HepG2 (cell line): ENCODE data around the gene DOK7. TPM values are rescaled to one million over a fixed set of nuclear protein-coding genes. Genes with fewer than 3 reads are reported as not detected.

Experiments used
- HNRNPUL1 ChIP-seq: fragments of 200-400 bp; formaldehyde crosslinking; IDR thresholded peaks from 2 replicates; pipeline ENCODE4 v1.6.1; 2017; ENCODE audit warnings: low read depth, mild to moderate bottlenecking, low read length, moderate library complexity
- PHF20 ChIP-seq: sonication (generic); formaldehyde crosslinking; IDR thresholded peaks from 2 replicates; pipeline ENCODE4 v1.5.0; 2020; ENCODE audit warnings: mild to moderate bottlenecking, missing genetic modification reagents
- PHF21A ChIP-seq: sonication (generic); formaldehyde crosslinking; IDR thresholded peaks from 2 replicates; pipeline ENCODE4 v1.5.0; 2020; ENCODE audit warnings: mild to moderate bottlenecking, missing genetic modification reagents
- REL ChIP-seq: sonication (generic); formaldehyde crosslinking; conservative IDR thresholded peaks from 2 replicates; pipeline ENCODE4 v1.8.0; 2022; ENCODE audit warnings: mild to moderate bottlenecking, missing genetic modification reagents, moderate library complexity
- TBX3 ChIP-seq: fragments of 450-650 bp; IDR thresholded peaks from 2 replicates; pipeline ENCODE4 v1.6.1; 2017; ENCODE audit warnings: antibody characterized with exemption, mild to moderate bottlenecking, inconsistent platforms, borderline replicate concordance
- THAP7 ChIP-seq: sonication (generic); formaldehyde crosslinking; IDR thresholded peaks from 2 replicates; pipeline ENCODE4 v1.8.1; 2023; ENCODE audit warnings: mild to moderate bottlenecking, missing genetic modification reagents
- ZHX1 ChIP-seq: sonication (generic); formaldehyde crosslinking; IDR thresholded peaks from 2 replicates; pipeline ENCODE4 v1.8.1; 2022; ENCODE audit warnings: low read depth, mild to moderate bottlenecking, missing genetic modification reagents
- ZMYM3 ChIP-seq: sonication (generic); formaldehyde crosslinking; IDR thresholded peaks from 2 replicates; pipeline ENCODE4 v1.5.1; 2020; ENCODE audit warnings: mild to moderate bottlenecking, missing genetic modification reagents
- ZNF44 ChIP-seq: sonication (generic); formaldehyde crosslinking; IDR thresholded peaks from 2 replicates; pipeline ENCODE4 v1.5.1; 2020; ENCODE audit warnings: mild to moderate bottlenecking, missing genetic modification reagents
- polyA plus RNA-seq, 8 experiments: library from polyadenylated mRNA; depleted of rRNA in 3 of 8; stranded (reverse) in 7 of 8; unstranded in 1 of 8; fragments of >200 nt; fragmentation: Illumina TruSeq in 4 of 8; extraction: Trizol in 4 of 8; gene quantifications; 2 replicates each; pipeline versions ENCODE4 v1.2.1 to v1.2.3, GENCODE V29; 2011 to 2016; ENCODE audit warnings: low read depth in 4 of 8, missing spikeins in 1 of 8, mixed read lengths in 1 of 8; ENCODE audit not compliant: insufficient read depth in 1 of 8
- total RNA-seq, 5 experiments: library from RNA; depleted of rRNA; stranded (reverse); fragments of >200 nt; fragmentation: Illumina TruSeq; extraction: Trizol; gene quantifications; 2 replicates each; pipeline ENCODE4 v1.2.3, GENCODE V29; 2016; ENCODE audit warnings: low read depth in 1 of 5
- TF ChIP-seq, protein P1 (sequence below): sonication (generic); formaldehyde crosslinking; IDR thresholded peaks from 2 replicates; pipeline ENCODE4 v1.9.0; 2021; ENCODE audit warnings: mild to moderate bottlenecking, missing genetic modification reagents
- TF ChIP-seq, protein P2 (sequence below): sonication (generic); formaldehyde crosslinking; IDR thresholded peaks from 2 replicates; pipeline ENCODE4 v1.5.1; 2020; ENCODE audit warnings: mild to moderate bottlenecking, missing genetic modification reagents, moderate library complexity
- TF ChIP-seq, protein P3 (sequence below): sonication (generic); formaldehyde crosslinking; IDR thresholded peaks from 2 replicates; pipeline ENCODE4 v1.4.0; 2020; ENCODE audit warnings: missing genetic modification reagents, borderline replicate concordance

The DOK7 gene
- total and polyA plus RNA-seq, 2 of the 13 experiments (the other 11 are each of a cell fraction or from before 2014, with no cell fraction given), result 0.03 to 0.07 TPM

GRCh38 chr4:3442959-3443749 is 20.0 kb upstream of the DOK7 start (continued):
- TF ChIP-seq ZMYM3 (CRISPR knock-in tag) (peak; percentile 10; the same call in 1 of the 2 replicates), REL (CRISPR knock-in tag) (no peak), PHF20 (CRISPR knock-in tag) (0 out of 2 replicates have a peak, but pooled peaks have one; percentile 32), HNRNPUL1 (no peak), PHF21A (no peak; the same call in none of the 2 replicates), ZHX1 (no peak), ZNF44 (CRISPR knock-in tag) (no peak), THAP7 (CRISPR knock-in tag) (no peak), TBX3 (no peak)
- TF ChIP-seq, protein P1, sequence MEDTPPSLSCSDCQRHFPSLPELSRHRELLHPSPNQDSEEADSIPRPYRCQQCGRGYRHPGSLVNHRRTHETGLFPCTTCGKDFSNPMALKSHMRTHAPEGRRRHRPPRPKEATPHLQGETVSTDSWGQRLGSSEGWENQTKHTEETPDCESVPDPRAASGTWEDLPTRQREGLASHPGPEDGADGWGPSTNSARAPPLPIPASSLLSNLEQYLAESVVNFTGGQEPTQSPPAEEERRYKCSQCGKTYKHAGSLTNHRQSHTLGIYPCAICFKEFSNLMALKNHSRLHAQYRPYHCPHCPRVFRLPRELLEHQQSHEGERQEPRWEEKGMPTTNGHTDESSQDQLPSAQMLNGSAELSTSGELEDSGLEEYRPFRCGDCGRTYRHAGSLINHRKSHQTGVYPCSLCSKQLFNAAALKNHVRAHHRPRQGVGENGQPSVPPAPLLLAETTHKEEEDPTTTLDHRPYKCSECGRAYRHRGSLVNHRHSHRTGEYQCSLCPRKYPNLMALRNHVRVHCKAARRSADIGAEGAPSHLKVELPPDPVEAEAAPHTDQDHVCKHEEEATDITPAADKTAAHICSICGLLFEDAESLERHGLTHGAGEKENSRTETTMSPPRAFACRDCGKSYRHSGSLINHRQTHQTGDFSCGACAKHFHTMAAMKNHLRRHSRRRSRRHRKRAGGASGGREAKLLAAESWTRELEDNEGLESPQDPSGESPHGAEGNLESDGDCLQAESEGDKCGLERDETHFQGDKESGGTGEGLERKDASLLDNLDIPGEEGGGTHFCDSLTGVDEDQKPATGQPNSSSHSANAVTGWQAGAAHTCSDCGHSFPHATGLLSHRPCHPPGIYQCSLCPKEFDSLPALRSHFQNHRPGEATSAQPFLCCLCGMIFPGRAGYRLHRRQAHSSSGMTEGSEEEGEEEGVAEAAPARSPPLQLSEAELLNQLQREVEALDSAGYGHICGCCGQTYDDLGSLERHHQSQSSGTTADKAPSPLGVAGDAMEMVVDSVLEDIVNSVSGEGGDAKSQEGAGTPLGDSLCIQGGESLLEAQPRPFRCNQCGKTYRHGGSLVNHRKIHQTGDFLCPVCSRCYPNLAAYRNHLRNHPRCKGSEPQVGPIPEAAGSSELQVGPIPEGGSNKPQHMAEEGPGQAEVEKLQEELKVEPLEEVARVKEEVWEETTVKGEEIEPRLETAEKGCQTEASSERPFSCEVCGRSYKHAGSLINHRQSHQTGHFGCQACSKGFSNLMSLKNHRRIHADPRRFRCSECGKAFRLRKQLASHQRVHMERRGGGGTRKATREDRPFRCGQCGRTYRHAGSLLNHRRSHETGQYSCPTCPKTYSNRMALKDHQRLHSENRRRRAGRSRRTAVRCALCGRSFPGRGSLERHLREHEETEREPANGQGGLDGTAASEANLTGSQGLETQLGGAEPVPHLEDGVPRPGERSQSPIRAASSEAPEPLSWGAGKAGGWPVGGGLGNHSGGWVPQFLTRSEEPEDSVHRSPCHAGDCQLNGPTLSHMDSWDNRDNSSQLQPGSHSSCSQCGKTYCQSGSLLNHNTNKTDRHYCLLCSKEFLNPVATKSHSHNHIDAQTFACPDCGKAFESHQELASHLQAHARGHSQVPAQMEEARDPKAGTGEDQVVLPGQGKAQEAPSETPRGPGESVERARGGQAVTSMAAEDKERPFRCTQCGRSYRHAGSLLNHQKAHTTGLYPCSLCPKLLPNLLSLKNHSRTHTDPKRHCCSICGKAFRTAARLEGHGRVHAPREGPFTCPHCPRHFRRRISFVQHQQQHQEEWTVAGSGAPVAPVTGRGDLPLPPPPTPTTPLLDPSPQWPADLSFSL (CRISPR knock-in tag), result peak; percentile 57; the same call in 1 of the 2 replicates
- TF ChIP-seq, protein P2, sequence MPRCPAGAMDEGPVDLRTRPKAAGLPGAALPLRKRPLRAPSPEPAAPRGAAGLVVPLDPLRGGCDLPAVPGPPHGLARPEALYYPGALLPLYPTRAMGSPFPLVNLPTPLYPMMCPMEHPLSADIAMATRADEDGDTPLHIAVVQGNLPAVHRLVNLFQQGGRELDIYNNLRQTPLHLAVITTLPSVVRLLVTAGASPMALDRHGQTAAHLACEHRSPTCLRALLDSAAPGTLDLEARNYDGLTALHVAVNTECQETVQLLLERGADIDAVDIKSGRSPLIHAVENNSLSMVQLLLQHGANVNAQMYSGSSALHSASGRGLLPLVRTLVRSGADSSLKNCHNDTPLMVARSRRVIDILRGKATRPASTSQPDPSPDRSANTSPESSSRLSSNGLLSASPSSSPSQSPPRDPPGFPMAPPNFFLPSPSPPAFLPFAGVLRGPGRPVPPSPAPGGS, result no peak
- TF ChIP-seq, protein P3, sequence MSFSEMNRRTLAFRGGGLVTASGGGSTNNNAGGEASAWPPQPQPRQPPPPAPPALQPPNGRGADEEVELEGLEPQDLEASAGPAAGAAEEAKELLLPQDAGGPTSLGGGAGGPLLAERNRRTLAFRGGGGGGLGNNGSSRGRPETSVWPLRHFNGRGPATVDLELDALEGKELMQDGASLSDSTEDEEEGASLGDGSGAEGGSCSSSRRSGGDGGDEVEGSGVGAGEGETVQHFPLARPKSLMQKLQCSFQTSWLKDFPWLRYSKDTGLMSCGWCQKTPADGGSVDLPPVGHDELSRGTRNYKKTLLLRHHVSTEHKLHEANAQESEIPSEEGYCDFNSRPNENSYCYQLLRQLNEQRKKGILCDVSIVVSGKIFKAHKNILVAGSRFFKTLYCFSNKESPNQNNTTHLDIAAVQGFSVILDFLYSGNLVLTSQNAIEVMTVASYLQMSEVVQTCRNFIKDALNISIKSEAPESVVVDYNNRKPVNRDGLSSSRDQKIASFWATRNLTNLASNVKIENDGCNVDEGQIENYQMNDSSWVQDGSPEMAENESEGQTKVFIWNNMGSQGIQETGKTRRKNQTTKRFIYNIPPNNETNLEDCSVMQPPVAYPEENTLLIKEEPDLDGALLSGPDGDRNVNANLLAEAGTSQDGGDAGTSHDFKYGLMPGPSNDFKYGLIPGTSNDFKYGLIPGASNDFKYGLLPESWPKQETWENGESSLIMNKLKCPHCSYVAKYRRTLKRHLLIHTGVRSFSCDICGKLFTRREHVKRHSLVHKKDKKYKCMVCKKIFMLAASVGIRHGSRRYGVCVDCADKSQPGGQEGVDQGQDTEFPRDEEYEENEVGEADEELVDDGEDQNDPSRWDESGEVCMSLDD (CRISPR knock-in tag), result peak; percentile 60
